Nephron (organoid): ENCODE data around the gene KLHL25.

Experiments used
- H3K27ac Mint-ChIP-seq, 3 experiments: 2 replicates each; pipeline ENCODE4 v1.8.0; 2020; ENCODE audit warnings: mixed read lengths in 3 of 3, mild to moderate bottlenecking in 2 of 3, moderate library complexity in 1 of 3
- H3K27me3 Mint-ChIP-seq: 2 replicates; pipeline ENCODE4 v1.8.0; 2021; ENCODE audit warnings: low read depth, mild to moderate bottlenecking, moderate library complexity, mixed read lengths
- H3K36me3 Mint-ChIP-seq: 2 replicates; pipeline ENCODE4 v1.8.0; 2020; ENCODE audit warnings: low read depth, mixed read lengths
- H3K4me1 Mint-ChIP-seq: 2 replicates; pipeline ENCODE4 v1.8.0; 2020; ENCODE audit warnings: mixed read lengths
- H3K4me3 Mint-ChIP-seq, 3 experiments: 2 replicates each; pipeline ENCODE4 v1.8.0; 2020; ENCODE audit warnings: mild to moderate bottlenecking in 3 of 3, mixed read lengths in 3 of 3, moderate library complexity in 2 of 3
- H3K9me3 Mint-ChIP-seq: 2 replicates; pipeline ENCODE4 v1.8.0; 2020; ENCODE audit warnings: mixed read lengths
- CTCF ChIP-seq, 3 experiments: fragments of 200-600 bp; sonication (generic); IDR thresholded peaks; one replicate each; pipeline ENCODE4 v1.5.0; 2021; ENCODE audit warnings: antibody characterized with exemption in 3 of 3; ENCODE audit not compliant: unreplicated experiment in 3 of 3

The KLHL25 gene

GRCh38 chr15:85716261-85716660 lies 78.5 kb downstream of the KLHL25 start:
- TF ChIP-seq CTCF (IDR thresholded peaks at IDR 0.05; ENCODE audit: unreplicated experiment in 3 of 3), result no peak
- H3K36me3 Mint-ChIP-seq, result peaks cover 78% of the 10 kb centered on the region
- H3K27me3 Mint-ChIP-seq, result no peaks in the 10 kb centered on the region
- peaks cover 4% of the 10 kb centered on the region for H3K4me1 Mint-ChIP-seq
- H3K9me3 Mint-ChIP-seq, result no peaks in the 10 kb centered on the region
- no peak overlapping the region for H3K27ac Mint-ChIP-seq
- H3K4me3 Mint-ChIP-seq, result no peak overlapping the region

- peak overlapping the region; percentile 45 to 56 (median 50) for H3K27ac Mint-ChIP-seq
- TF ChIP-seq CTCF (IDR thresholded peaks at IDR 0.05; ENCODE audit: unreplicated experiment in 3 of 3), result no peak
- H3K36me3 Mint-ChIP-seq, result peaks cover 65% of the 10 kb centered on the region
- H3K27me3 Mint-ChIP-seq, result no peaks in the 10 kb centered on the region
- no peak overlapping the region for H3K4me3 Mint-ChIP-seq
- H3K9me3 Mint-ChIP-seq, result no peaks in the 10 kb centered on the region
- peaks cover 33% of the 10 kb centered on the region for H3K4me1 Mint-ChIP-seq
Measured at GRCh38 chr15:85711580-85712192, 83.0 kb downstream of the KLHL25 start.

GRCh38 chr15:85710340-85710842 lies 84.3 kb downstream of the KLHL25 start:
- Mint-ChIP-seq H3K9me3 (no peaks in the 10 kb centered on the region), H3K27ac (peak overlapping the region in 1 of 3 experiments; percentile 20), H3K27me3 (no peaks in the 10 kb centered on the region)

More at GRCh38 chr15:85710340-85710842, 84.3 kb downstream of the KLHL25 start:
- no peak overlapping the region for H3K4me3 Mint-ChIP-seq
- peaks cover 44% of the 10 kb centered on the region for H3K4me1 Mint-ChIP-seq
- no peak for TF ChIP-seq CTCF (IDR thresholded peaks at IDR 0.05; ENCODE audit: unreplicated experiment in 3 of 3)
- H3K36me3 Mint-ChIP-seq, result peaks cover 65% of the 10 kb centered on the region
